SW 1271 (cell line): ENCODE measurements around the gene BCL11A.

Experiments used
- DNase-seq, 2 experiments: peaks; one replicate each; lab custom pipeline; 2025; lab: John Stamatoyannopoulos, UW

BCL11A gene

DNA sequence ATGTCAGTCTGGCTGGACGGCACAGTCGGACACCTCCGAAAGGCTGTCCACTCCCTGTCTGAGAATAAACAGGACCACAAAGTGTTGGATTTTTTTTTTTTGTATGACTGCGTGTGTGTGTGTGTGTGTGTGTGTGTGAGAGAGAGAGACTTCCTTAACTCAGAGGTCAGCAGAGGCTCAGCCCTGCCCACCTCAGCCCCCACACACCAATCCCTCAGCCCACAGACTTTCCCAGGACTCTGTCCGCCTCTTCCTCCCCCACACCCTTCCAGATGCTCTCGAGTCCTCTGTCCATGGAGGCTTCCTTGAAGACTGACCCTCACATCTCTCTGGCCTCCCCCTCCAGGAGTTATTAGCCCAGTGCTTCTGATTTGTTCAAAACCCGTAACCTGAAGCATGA, 147.3 kb downstream of the BCL11A start:
- no peak for DNase-seq

DNA sequence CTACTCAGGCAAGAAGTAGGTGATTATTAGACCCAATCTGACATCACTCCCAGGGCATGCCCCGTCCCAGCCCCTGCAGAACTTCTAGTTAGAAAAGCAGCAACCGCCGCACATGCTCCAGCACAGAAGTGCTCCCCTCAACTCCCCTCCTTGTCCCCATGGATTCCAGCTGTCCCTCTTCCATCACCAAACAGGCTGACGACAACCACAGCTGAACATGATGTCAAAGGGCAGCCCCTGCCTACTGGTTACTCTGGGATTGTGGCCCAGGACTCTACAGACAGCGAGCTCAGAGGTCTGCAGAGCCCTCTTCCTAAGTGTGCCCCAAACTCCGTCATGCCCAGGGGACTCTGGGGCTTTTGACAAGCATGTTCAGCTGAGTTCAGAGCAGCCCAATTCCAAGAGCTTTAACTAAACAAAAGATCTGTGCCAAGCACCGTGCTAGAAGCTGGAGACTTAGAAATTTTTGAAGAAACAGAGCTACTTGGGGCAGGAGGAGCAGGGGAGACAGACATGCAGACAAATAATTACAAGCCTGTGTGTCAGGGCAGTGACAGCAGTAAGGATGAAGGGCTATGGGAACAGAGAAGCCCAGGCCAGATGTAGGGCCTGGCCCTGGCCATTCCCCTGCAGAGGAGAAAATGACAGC, 148.1 kb downstream of the BCL11A start:
- DNase-seq = no peak
